Measurements from ENCODE around the gene C16orf87. TPM values are rescaled to one million over a fixed set of nuclear protein-coding genes. Genes with fewer than 3 reads are reported as not detected.

The C16orf87 gene
- total RNA-seq, 6 donors from 2014 or later: 4.2 to 9.5 (median 6.2) TPM

GRCh38 chr16:46828943-46829342 lies 2.0 kb downstream of the C16orf87 start:
- WGBS, 2 donors: 97 to 99% methylated on average over 2 of the region's 2 CpGs

GRCh38 chr16:46828292-46828691 lies 2.7 kb downstream of the C16orf87 start:
- Histone ChIP-seq H3K4me3 (no peak overlapping the region), H3K9me3 (no peaks in the 10 kb centered on the region), H3K36me3 (no peaks in the 10 kb centered on the region), H3K27me3 (no peaks in the 10 kb centered on the region), H3K4me1 (peaks cover 8 to 17% (median 11%) of the 10 kb centered on the region in 4 donors), H3K27ac (no peak overlapping the region)
- DNase-seq (no peak), ATAC-seq (ENCODE audit: low FRiP score in 2 of 2) (no peak)
- no peak for TF ChIP-seq CTCF (IDR thresholded peaks at IDR 0.05)
- TF ChIP-seq EP300 (IDR thresholded peaks at IDR 0.05): no peak

More at GRCh38 chr16:46828943-46829342, 2.0 kb downstream of the C16orf87 start:
- TF ChIP-seq POLR2AphosphoS5 (IDR thresholded peaks at IDR 0.05) (no peak), EP300 (IDR thresholded peaks at IDR 0.05) (no peak), POLR2A (IDR thresholded peaks at IDR 0.05) (no peak), CTCF (IDR thresholded peaks at IDR 0.05) (no peak)
- peaks cover 8 to 17% (median 11%) of the 10 kb centered on the region in 4 donors for H3K4me1 ChIP-seq
- no peaks in the 10 kb centered on the region for H3K27me3 ChIP-seq
- H3K36me3 ChIP-seq: no peaks in the 10 kb centered on the region
- ATAC-seq (ENCODE audit: low FRiP score in 2 of 2) (no peak), DNase-seq (no peak)
- no peak overlapping the region for H3K4me3 ChIP-seq
- no peaks in the 10 kb centered on the region for H3K9me3 ChIP-seq
- no peak overlapping the region for H3K27ac ChIP-seq

- no peak for DNase-seq
- Histone ChIP-seq H3K4me3 (no peak overlapping the region), H3K9me3 (no peaks in the 10 kb centered on the region), H3K27me3 (no peaks in the 10 kb centered on the region), H3K4me1 (peaks cover 8 to 13% (median 11%) of the 10 kb centered on the region in 4 donors), H3K27ac (no peak overlapping the region), H3K36me3 (no peaks in the 10 kb centered on the region)
- TF ChIP-seq CTCF (IDR thresholded peaks at IDR 0.05): no peak
- TF ChIP-seq POLR2AphosphoS5 (IDR thresholded peaks at IDR 0.05): no peak
- no peak for TF ChIP-seq POLR2A (IDR thresholded peaks at IDR 0.05)
- TF ChIP-seq EP300 (IDR thresholded peaks at IDR 0.05): no peak
- no peak for ATAC-seq (ENCODE audit: low FRiP score in 2 of 2)
- 75 to 79% methylated on average over 3 of the region's 3 CpGs for WGBS, 2 donors
These were observed 4.3 kb downstream of the C16orf87 start for GRCh38 chr16:46826631-46827030.

GRCh38 chr16:46822270-46822669 lies 8.7 kb downstream of the C16orf87 start:
- peaks cover 0 to 4% (median 0%) of the 10 kb centered on the region in 4 donors for H3K4me1 ChIP-seq
- H3K9me3 ChIP-seq: no peaks in the 10 kb centered on the region
- H3K27ac ChIP-seq: no peak overlapping the region
- ATAC-seq (ENCODE audit: low FRiP score in 2 of 2) (no peak), DNase-seq (no peak)
- no peaks in the 10 kb centered on the region for H3K36me3 ChIP-seq
- no peaks in the 10 kb centered on the region for H3K27me3 ChIP-seq
- no peak overlapping the region for H3K4me3 ChIP-seq
- 72 to 77% methylated on average over 3 of the region's 3 CpGs for WGBS, 2 donors
- no peak for TF ChIP-seq POLR2A (IDR thresholded peaks at IDR 0.05)
- TF ChIP-seq EP300 (IDR thresholded peaks at IDR 0.05): no peak
- no peak for TF ChIP-seq CTCF (IDR thresholded peaks at IDR 0.05)
- no peak for TF ChIP-seq POLR2AphosphoS5 (IDR thresholded peaks at IDR 0.05)

GRCh38 chr16:46817961-46818360 lies 13.0 kb downstream of the C16orf87 start:
- TF ChIP-seq POLR2A (IDR thresholded peaks at IDR 0.05) (no peak), POLR2AphosphoS5 (IDR thresholded peaks at IDR 0.05) (no peak), CTCF (IDR thresholded peaks at IDR 0.05) (no peak), EP300 (IDR thresholded peaks at IDR 0.05) (no peak)

More at GRCh38 chr16:46817961-46818360, 13.0 kb downstream of the C16orf87 start:
- no peaks in the 10 kb centered on the region for H3K9me3 ChIP-seq
- H3K27me3 ChIP-seq: no peaks in the 10 kb centered on the region
- H3K27ac ChIP-seq: no peak overlapping the region
- peaks cover 0 to 4% (median 0%) of the 10 kb centered on the region in 4 donors for H3K4me1 ChIP-seq
- no peak for ATAC-seq (ENCODE audit: low FRiP score in 2 of 2)
- DNase-seq: no peak
- 70 to 78% methylated on average over 2 of the region's 2 CpGs for WGBS, 2 donors
- H3K4me3 ChIP-seq: no peak overlapping the region
- H3K36me3 ChIP-seq: no peaks in the 10 kb centered on the region

Measured in upper lobe of left lung (tissue), 6 donors.